Measurements from ENCODE around the gene RCAN3.
A peak's percentile ranks its signal among the peaks of the same experiment; 100 is the strongest.

The RCAN3 gene

GRCh38 chr1:24502709-24503058 is at the start of gene RCAN3:
Gene RCAN3 (plus strand): TSS chr1:24502836. CDS start chr1:24514373, 11,537 bp downstream.
- H3K4me1 ChIP-seq (ENCODE audit: insufficient read depth, poor library complexity, severe bottlenecking) = peaks cover 12% of the 10 kb centered on the region
- peak within 1 kb of the TSS; percentile 60 for H3K27ac ChIP-seq (ENCODE audit: poor library complexity, severe bottlenecking)
- ATAC-seq (ENCODE audit: low read depth) (peak; percentile 86), DNase-seq (ENCODE audit: low spot score) (peak; percentile 81)
- no peaks in the 10 kb centered on the region for H3K36me3 ChIP-seq (ENCODE audit: low read depth)
- peak within 1 kb of the TSS; percentile 52 for H3K4me3 ChIP-seq (ENCODE audit: severe bottlenecking)
- no peak for TF ChIP-seq CTCF (IDR thresholded peaks at IDR 0.05; ENCODE audit: poor library complexity, severe bottlenecking)
- H3K27me3 ChIP-seq (ENCODE audit: insufficient read depth, poor library complexity, severe bottlenecking) = no peaks in the 10 kb centered on the region
- no peaks in the 10 kb centered on the region for H3K9me3 ChIP-seq (ENCODE audit: severe bottlenecking)

- no peaks in the 10 kb centered on the region for H3K9me3 ChIP-seq (ENCODE audit: severe bottlenecking)
- no peak for TF ChIP-seq CTCF (IDR thresholded peaks at IDR 0.05; ENCODE audit: poor library complexity, severe bottlenecking)
- ATAC-seq (ENCODE audit: low read depth) (no peak), DNase-seq (ENCODE audit: low spot score) (no peak)
- H3K36me3 ChIP-seq (ENCODE audit: low read depth) = peaks cover 37% of the 10 kb centered on the region
- H3K27ac ChIP-seq (ENCODE audit: poor library complexity, severe bottlenecking) = no peak overlapping the region
- H3K4me1 ChIP-seq (ENCODE audit: insufficient read depth, poor library complexity, severe bottlenecking) = no peaks in the 10 kb centered on the region
- H3K4me3 ChIP-seq (ENCODE audit: severe bottlenecking) = no peak overlapping the region
- no peaks in the 10 kb centered on the region for H3K27me3 ChIP-seq (ENCODE audit: insufficient read depth, poor library complexity, severe bottlenecking)
Observed at GRCh38 chr1:24452922-24453485, 49.6 kb upstream of the RCAN3 start.

GRCh38 chr1:24454673-24455072 is 48.0 kb upstream of the RCAN3 start:
- Histone ChIP-seq H3K4me3 (ENCODE audit: severe bottlenecking) (no peak overlapping the region), H3K4me1 (ENCODE audit: insufficient read depth, poor library complexity, severe bottlenecking) (no peaks in the 10 kb centered on the region), H3K36me3 (ENCODE audit: low read depth) (peaks cover 37% of the 10 kb centered on the region), H3K27me3 (ENCODE audit: insufficient read depth, poor library complexity, severe bottlenecking) (no peaks in the 10 kb centered on the region), H3K27ac (ENCODE audit: poor library complexity, severe bottlenecking) (no peak overlapping the region), H3K9me3 (ENCODE audit: severe bottlenecking) (no peaks in the 10 kb centered on the region)
- TF ChIP-seq CTCF (IDR thresholded peaks at IDR 0.05; ENCODE audit: poor library complexity, severe bottlenecking) = no peak
- no peak for DNase-seq (ENCODE audit: low spot score)
- no peak for ATAC-seq (ENCODE audit: low read depth)

GRCh38 chr1:24455272-24455671 is 47.4 kb upstream of the RCAN3 start:
- no peaks in the 10 kb centered on the region for H3K4me1 ChIP-seq (ENCODE audit: insufficient read depth, poor library complexity, severe bottlenecking)
- no peaks in the 10 kb centered on the region for H3K27me3 ChIP-seq (ENCODE audit: insufficient read depth, poor library complexity, severe bottlenecking)
- no peak overlapping the region for H3K4me3 ChIP-seq (ENCODE audit: severe bottlenecking)
- no peaks in the 10 kb centered on the region for H3K9me3 ChIP-seq (ENCODE audit: severe bottlenecking)
- no peak overlapping the region for H3K27ac ChIP-seq (ENCODE audit: poor library complexity, severe bottlenecking)
- H3K36me3 ChIP-seq (ENCODE audit: low read depth) = peaks cover 36% of the 10 kb centered on the region
- no peak for TF ChIP-seq CTCF (IDR thresholded peaks at IDR 0.05; ENCODE audit: poor library complexity, severe bottlenecking)
- ATAC-seq (ENCODE audit: low read depth) = no peak
- DNase-seq (ENCODE audit: low spot score) = peak; percentile 3

- Histone ChIP-seq H3K9me3 (ENCODE audit: severe bottlenecking) (no peaks in the 10 kb centered on the region), H3K27me3 (ENCODE audit: insufficient read depth, poor library complexity, severe bottlenecking) (no peaks in the 10 kb centered on the region), H3K4me1 (ENCODE audit: insufficient read depth, poor library complexity, severe bottlenecking) (no peaks in the 10 kb centered on the region), H3K27ac (ENCODE audit: poor library complexity, severe bottlenecking) (no peak overlapping the region), H3K36me3 (ENCODE audit: low read depth) (peaks cover 30% of the 10 kb centered on the region), H3K4me3 (ENCODE audit: severe bottlenecking) (no peak overlapping the region)
- ATAC-seq (ENCODE audit: low read depth) = no peak
- TF ChIP-seq CTCF (IDR thresholded peaks at IDR 0.05; ENCODE audit: poor library complexity, severe bottlenecking) = no peak
- no peak for DNase-seq (ENCODE audit: low spot score)
Observed at GRCh38 chr1:24457866-24458265, 44.8 kb upstream of the RCAN3 start.

Data from RWPE2 (cell line).